IMR-90 (cell line): Measurements from ENCODE around the gene IL23A. TPM values are rescaled to one million over a fixed set of nuclear protein-coding genes. Genes with fewer than 3 reads are reported as not detected.

Experiments used
- ATAC-seq: fragments of 200-7000 bp; cut with Tn5 transposase; 2 replicates; pipeline ENCODE4 v1.9.1; 2020; ENCODE audit warnings: low read depth, mild to moderate bottlenecking, moderate library complexity
- BruUV-seq: library from RNA; stranded (reverse); fragments of 400-500 nt; replicated peaks from 2 replicates; lab custom pipeline; 2021; lab: Mats Ljungman, UMichigan
- CTCF ChIA-PET: fragments of 300-600 bp; formaldehyde crosslinking; extraction: SDS; loops from one replicate; lab custom pipeline; 2021; ENCODE audit warnings: antibody characterized with exemption; lab: Yijun Ruan, JAX
- POLR2A ChIA-PET: fragments of 300-600 bp; sonication (Branson Sonifier 250); formaldehyde crosslinking; loops from one replicate; lab custom pipeline; 2022; ENCODE audit warnings: antibody characterized with exemption; ENCODE audit not compliant: unreplicated experiment; lab: Charles Lee
- DNase-seq: peaks from one replicate; pipeline ENCODE4 v3.0.0; 2013
- H2AFZ ChIP-seq: replicated peaks from 2 replicates; pipeline ENCODE3; 2013; ENCODE audit warnings: low read length, mild to moderate bottlenecking; ENCODE audit not compliant: poor library complexity
- H2AK5ac ChIP-seq: 2 replicates; pipeline ENCODE4 v1.6.1; 2013; ENCODE audit warnings: low read depth, low read length, inconsistent platforms
- H2AK9ac ChIP-seq: replicated peaks from 2 replicates; pipeline ENCODE3; 2013; ENCODE audit warnings: mild to moderate bottlenecking, low read depth, low read length, moderate library complexity; ENCODE audit not compliant: poor library complexity
- H2BK120ac ChIP-seq: 2 replicates; pipeline ENCODE4 v1.6.1; 2013; ENCODE audit warnings: low read depth, low read length, inconsistent platforms
- H2BK15ac ChIP-seq: 3 replicates; pipeline ENCODE4 v1.6.1; 2013; ENCODE audit warnings: low read depth, low read length, inconsistent platforms
- H2BK20ac ChIP-seq: 2 replicates; pipeline ENCODE4 v1.6.1; 2013; ENCODE audit warnings: low read depth, mild to moderate bottlenecking, inconsistent platforms, low read length, moderate library complexity
- H2BK5ac ChIP-seq: 2 replicates; pipeline ENCODE4 v1.6.1; 2013; ENCODE audit warnings: mild to moderate bottlenecking, low read depth, low read length, inconsistent platforms; ENCODE audit not compliant: poor library complexity, severe bottlenecking
- H3K14ac ChIP-seq: replicated peaks from 2 replicates; pipeline ENCODE4 v1.6.1; 2013; ENCODE audit warnings: low read depth, low read length, inconsistent platforms
- H3K18ac ChIP-seq: 2 replicates; pipeline ENCODE4 v1.6.1; 2013; ENCODE audit warnings: low read depth, low read length, control low read depth
- H3K23ac ChIP-seq: 2 replicates; pipeline ENCODE4 v1.6.1; 2013; ENCODE audit warnings: low read depth, low read length, inconsistent platforms
- H3K27ac ChIP-seq: 2 replicates; pipeline ENCODE4 v1.5.1; 2013; ENCODE audit warnings: mild to moderate bottlenecking, control low read depth, low read length; ENCODE audit not compliant: insufficient read depth
- H3K27me3 ChIP-seq: 2 replicates; pipeline ENCODE4 v1.6.1; 2013; ENCODE audit warnings: low read length; ENCODE audit not compliant: control insufficient read depth, insufficient read depth
- H3K36me3 ChIP-seq: 2 replicates; pipeline ENCODE4 v1.6.1; 2013; ENCODE audit warnings: low read length, mixed read lengths; ENCODE audit not compliant: control insufficient read depth, insufficient read depth
- H3K4ac ChIP-seq: 2 replicates; pipeline ENCODE4 v1.6.1; 2013; ENCODE audit warnings: low read depth, low read length, inconsistent platforms
- H3K4me1 ChIP-seq: 2 replicates; pipeline ENCODE4 v1.6.1; 2013; ENCODE audit warnings: low read length, mixed read lengths; ENCODE audit not compliant: control insufficient read depth, insufficient read depth
- H3K4me2 ChIP-seq: 2 replicates; pipeline ENCODE4 v1.6.1; 2013; ENCODE audit warnings: low read depth, mild to moderate bottlenecking, control low read depth, low read length, moderate library complexity
- H3K4me3 ChIP-seq: 2 replicates; pipeline ENCODE4 v1.5.1; 2013; ENCODE audit warnings: low read depth, mild to moderate bottlenecking, control low read depth, low read length, moderate library complexity; ENCODE audit not compliant: insufficient read depth
- H3K56ac ChIP-seq: 2 replicates; pipeline ENCODE4 v1.6.1; 2013; ENCODE audit warnings: low read length, inconsistent platforms; ENCODE audit not compliant: insufficient read depth; ENCODE audit errors: extremely low read depth
- H3K79me1 ChIP-seq, 2 experiments: 2 replicates each; pipeline ENCODE4 v1.6.1; 2013; ENCODE audit warnings: low read length in 2 of 2, inconsistent platforms in 1 of 2, low read depth in 1 of 2
- H3K9ac ChIP-seq: 2 replicates; pipeline ENCODE4 v1.6.1; 2013; ENCODE audit warnings: low read depth, low read length, control low read depth
- H3K9me1 ChIP-seq: 2 replicates; pipeline ENCODE4 v1.6.1; 2013; ENCODE audit warnings: low read length, inconsistent platforms; ENCODE audit not compliant: insufficient read depth
- H3K9me3 ChIP-seq: 2 replicates; pipeline ENCODE4 v1.6.1; 2013; ENCODE audit warnings: low read length; ENCODE audit not compliant: control insufficient read depth, insufficient read depth
- H4K20me1 ChIP-seq: 2 replicates; pipeline ENCODE4 v1.6.1; 2013; ENCODE audit warnings: low read length, inconsistent platforms; ENCODE audit not compliant: insufficient read depth
- H4K5ac ChIP-seq: 2 replicates; pipeline ENCODE4 v1.6.1; 2013; ENCODE audit warnings: mild to moderate bottlenecking, low read depth, low read length, control low read depth
- H4K8ac ChIP-seq, 2 experiments: 2 replicates each; pipeline ENCODE4 v1.6.1; 2013; ENCODE audit warnings: low read depth in 2 of 2, low read length in 2 of 2, control low read depth in 1 of 2, inconsistent platforms in 1 of 2
- H4K91ac ChIP-seq: 2 replicates; pipeline ENCODE4 v1.6.1; 2013; ENCODE audit warnings: low read depth, low read length, inconsistent platforms; ENCODE audit not compliant: insufficient read depth
- BHLHE40 ChIP-seq: fragments of 150-350 bp; IDR thresholded peaks from 2 replicates; pipeline ENCODE4 v1.6.1; 2016; ENCODE audit warnings: mild to moderate bottlenecking, low read depth, low read length
- CEBPB ChIP-seq: IDR thresholded peaks from 2 replicates; pipeline ENCODE4 v1.6.1; 2012; ENCODE audit warnings: low read depth, low read length, improper control_type of control experiment
- CHD1 ChIP-seq: IDR thresholded peaks from 2 replicates; pipeline ENCODE4 v1.6.1; 2012; ENCODE audit warnings: low read depth, low read length, improper control_type of control experiment
- FOS ChIP-seq: fragments of 150-350 bp; IDR thresholded peaks from 2 replicates; pipeline ENCODE4 v1.6.1; 2016; ENCODE audit warnings: low read depth, low read length
- MAFK ChIP-seq: IDR thresholded peaks from 2 replicates; pipeline ENCODE4 v1.6.1; 2012; ENCODE audit warnings: low read depth, low read length, improper control_type of control experiment
- MAZ ChIP-seq: IDR thresholded peaks from 2 replicates; pipeline ENCODE4 v1.6.1; 2012; ENCODE audit warnings: low read depth, mild to moderate bottlenecking, low read length, improper control_type of control experiment, moderate library complexity, borderline replicate concordance
- MXI1 ChIP-seq: IDR thresholded peaks from 2 replicates; pipeline ENCODE4 v1.6.1; 2012; ENCODE audit warnings: low read depth, mild to moderate bottlenecking, low read length, moderate library complexity, borderline replicate concordance
- NFE2L2 ChIP-seq: fragments of 150-350 bp; IDR thresholded peaks from 2 replicates; pipeline ENCODE4 v1.6.1; 2016; ENCODE audit warnings: low read depth, mild to moderate bottlenecking, low read length
- POLR2A ChIP-seq: IDR thresholded peaks from 2 replicates; pipeline ENCODE4 v1.6.1; 2012; ENCODE audit warnings: mild to moderate bottlenecking, low read depth, low read length
- RAD21 ChIP-seq: IDR thresholded peaks from 2 replicates; pipeline ENCODE4 v1.6.1; 2012; ENCODE audit warnings: low read length, improper control_type of control experiment
- RCOR1 ChIP-seq: IDR thresholded peaks from 2 replicates; pipeline ENCODE4 v1.6.1; 2012; ENCODE audit warnings: mild to moderate bottlenecking, low read length, improper control_type of control experiment; ENCODE audit not compliant: insufficient replicate concordance
- RFX5 ChIP-seq: IDR thresholded peaks from 2 replicates; pipeline ENCODE4 v1.8.0; 2012; ENCODE audit warnings: low read depth, mild to moderate bottlenecking, low read length, moderate library complexity
- WGBS, 2 experiments: methylation state at CpG; one replicate each; pipeline versions ENCODE4 v1.1.5 to v1.1.7; 2013; ENCODE audit warnings: missing lambda C conversion rate in 2 of 2; ENCODE audit not compliant: insufficient read length in 1 of 2; ENCODE audit errors: extremely low coverage in 2 of 2; 5-methylcytosine and 5-hydroxymethylcytosine counted together
- dilution Hi-C: fragments of 300-500 bp; cut with HindIII; formaldehyde crosslinking; loops from one replicate; pipeline ENCODE4 v1.14.3; 2018; ENCODE audit warnings: low sequenced_read_pairs; ENCODE audit not compliant: unreplicated experiment
- in situ Hi-C: fragments of 300-500 bp; cut with MboI; formaldehyde crosslinking; loops from 3 replicates; pipeline ENCODE4 v1.14.3; 2019; ENCODE audit warnings: low sequenced_read_pairs, inconsistent platforms, mixed read lengths
- intact Hi-C: fragments of 100-400 bp; cut with micrococcal nuclease; formaldehyde crosslinking; loops from 2 replicates; pipeline ENCODE4 v1.10.0; 2022
- polyA plus RNA-seq, 3 experiments: library from polyadenylated mRNA; depleted of rRNA; stranded (reverse); fragments of >200 nt; gene quantifications; 2 replicates each; pipeline ENCODE4 v1.2.3, GENCODE V29; 2012; ENCODE audit warnings: low replicate concordance in 1 of 3
- total RNA-seq: library from RNA; depleted of rRNA; stranded (reverse); fragments of >200 nt; gene quantifications from 2 replicates; pipeline ENCODE4 v1.2.3, GENCODE V29; 2012
- TF ChIP-seq, protein P1 (sequence below): fragments of 150-350 bp; IDR thresholded peaks from 2 replicates; pipeline ENCODE4 v1.6.1; 2017; ENCODE audit warnings: mild to moderate bottlenecking, antibody characterized with exemption, low read length, low read depth
- TF ChIP-seq, protein P2 (sequence below): conservative IDR thresholded peaks from 2 replicates; pipeline ENCODE4 v1.5.1; 2012; ENCODE audit warnings: mild to moderate bottlenecking, low read depth, low read length, improper control_type of control experiment

Gene IL23A
- total and polyA plus RNA-seq, 2 of the 4 experiments (the other 2 are of a cell fraction), result 0.55 TPM; not detected in 1

DNA sequence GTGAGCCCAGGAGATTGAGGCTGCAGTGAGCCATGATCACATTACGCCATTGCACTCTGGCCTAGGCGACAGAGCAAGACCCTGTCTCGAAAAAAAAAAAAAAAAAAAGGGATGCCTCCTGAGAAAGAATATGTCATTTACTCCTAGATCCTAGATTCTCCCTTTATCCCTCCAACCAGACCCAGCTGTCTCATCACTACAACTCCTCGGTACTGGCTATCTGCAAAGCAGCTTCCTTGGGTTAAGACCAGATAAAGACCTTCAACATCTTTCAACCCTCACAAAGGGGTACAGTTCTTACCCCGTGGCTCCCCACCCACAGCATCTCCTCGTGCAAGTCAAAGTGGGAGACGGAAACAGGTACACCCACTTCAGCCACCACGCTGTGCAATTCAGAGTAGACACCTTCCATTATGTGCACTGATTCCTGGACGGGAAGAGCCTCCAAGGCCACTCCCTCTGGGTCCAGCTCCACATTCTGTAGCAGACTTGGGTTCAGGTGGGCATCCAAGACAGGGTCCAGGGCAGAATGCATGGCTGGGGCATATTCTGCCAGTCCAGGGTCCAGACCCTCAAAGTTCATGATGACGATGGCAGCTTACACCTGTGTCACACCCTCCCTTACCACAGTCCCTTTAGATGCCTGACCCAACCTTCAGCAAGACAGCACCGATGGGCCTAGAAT is 6.0 kb upstream of the IL23A start (continued):
- TF ChIP-seq CHD1, result no peak

GRCh38 chr12:56333197-56333678 is 5.4 kb upstream of the IL23A start:
- WGBS, 2 experiments, result no CpG with 5 or more reads among the region's 8 CpGs
- no peak for TF ChIP-seq CEBPB
- TF ChIP-seq, protein P1, sequence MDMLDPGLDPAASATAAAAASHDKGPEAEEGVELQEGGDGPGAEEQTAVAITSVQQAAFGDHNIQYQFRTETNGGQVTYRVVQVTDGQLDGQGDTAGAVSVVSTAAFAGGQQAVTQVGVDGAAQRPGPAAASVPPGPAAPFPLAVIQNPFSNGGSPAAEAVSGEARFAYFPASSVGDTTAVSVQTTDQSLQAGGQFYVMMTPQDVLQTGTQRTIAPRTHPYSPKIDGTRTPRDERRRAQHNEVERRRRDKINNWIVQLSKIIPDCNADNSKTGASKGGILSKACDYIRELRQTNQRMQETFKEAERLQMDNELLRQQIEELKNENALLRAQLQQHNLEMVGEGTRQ, result no peak
- no peak for TF ChIP-seq MAZ
- no peak for TF ChIP-seq RAD21
- TF ChIP-seq RCOR1, result no peak
- no peak for TF ChIP-seq RFX5
- TF ChIP-seq POLR2A, result no peak
- TF ChIP-seq BHLHE40, result no peak
- no peak for TF ChIP-seq NFE2L2
- no peak for TF ChIP-seq MAFK
- TF ChIP-seq CHD1, result no peak
- TF ChIP-seq, protein P2, sequence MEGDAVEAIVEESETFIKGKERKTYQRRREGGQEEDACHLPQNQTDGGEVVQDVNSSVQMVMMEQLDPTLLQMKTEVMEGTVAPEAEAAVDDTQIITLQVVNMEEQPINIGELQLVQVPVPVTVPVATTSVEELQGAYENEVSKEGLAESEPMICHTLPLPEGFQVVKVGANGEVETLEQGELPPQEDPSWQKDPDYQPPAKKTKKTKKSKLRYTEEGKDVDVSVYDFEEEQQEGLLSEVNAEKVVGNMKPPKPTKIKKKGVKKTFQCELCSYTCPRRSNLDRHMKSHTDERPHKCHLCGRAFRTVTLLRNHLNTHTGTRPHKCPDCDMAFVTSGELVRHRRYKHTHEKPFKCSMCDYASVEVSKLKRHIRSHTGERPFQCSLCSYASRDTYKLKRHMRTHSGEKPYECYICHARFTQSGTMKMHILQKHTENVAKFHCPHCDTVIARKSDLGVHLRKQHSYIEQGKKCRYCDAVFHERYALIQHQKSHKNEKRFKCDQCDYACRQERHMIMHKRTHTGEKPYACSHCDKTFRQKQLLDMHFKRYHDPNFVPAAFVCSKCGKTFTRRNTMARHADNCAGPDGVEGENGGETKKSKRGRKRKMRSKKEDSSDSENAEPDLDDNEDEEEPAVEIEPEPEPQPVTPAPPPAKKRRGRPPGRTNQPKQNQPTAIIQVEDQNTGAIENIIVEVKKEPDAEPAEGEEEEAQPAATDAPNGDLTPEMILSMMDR, result no peak
- TF ChIP-seq FOS, result no peak
- no peak for TF ChIP-seq MXI1

More at GRCh38 chr12:56333197-56333678, 5.4 kb upstream of the IL23A start:
- BruUV-seq, result no TSS peak
- POLR2A ChIA-PET, result interaction anchor here (0.9 to 1.1 kb wide), 2 partner anchors 9 to 18 kb away, joined by 3 to 4 read pairs; partner anchors contain the start of gene CNPY2
- CTCF ChIA-PET, result no interaction called here
- H3K4me3 ChIP-seq, result peak overlapping the region; percentile 56
- dilution Hi-C loops (no loop called here), in situ Hi-C loops (no loop called here), intact Hi-C loops (no loop called here)
- H3K27ac ChIP-seq, result peak overlapping the region; percentile 74
- peak overlapping the region; percentile 74 for H2BK15ac ChIP-seq
- H3K23ac ChIP-seq, result peak overlapping the region; percentile 43
- H2AK5ac ChIP-seq, result peak overlapping the region; percentile 99
- H4K91ac ChIP-seq, result peak overlapping the region; percentile 99
- peak overlapping the region; percentile 73 for H2BK20ac ChIP-seq
- peak overlapping the region; percentile 93 for H3K4me2 ChIP-seq
- H3K36me3 ChIP-seq, result no peaks in the 10 kb centered on the region
- H3K27me3 ChIP-seq, result no peaks in the 10 kb centered on the region
- H4K8ac ChIP-seq, result peak overlapping the region; percentile 99 to 100
- peak overlapping the region; percentile 67 for H3K9ac ChIP-seq
- H4K5ac ChIP-seq, result peak overlapping the region; percentile 98
- H3K79me1 ChIP-seq, result peaks cover 10 to 24% of the 10 kb centered on the region in 2 experiments; a peak in 3 of 4 replicates
- DNase-seq, result no peak
- peak overlapping the region; percentile 100 for H3K4ac ChIP-seq
- peak overlapping the region; percentile 88 for H2AFZ ChIP-seq
- H3K14ac ChIP-seq, result peak overlapping the region; percentile 89
- H3K18ac ChIP-seq, result peak overlapping the region; percentile 81
- peak overlapping the region; percentile 96 for H2AK9ac ChIP-seq
- H3K9me1 ChIP-seq, result peaks cover 10% of the 10 kb centered on the region
- H2BK120ac ChIP-seq, result peak overlapping the region; percentile 78
- no peaks in the 10 kb centered on the region for H4K20me1 ChIP-seq
- no peaks in the 10 kb centered on the region for H3K9me3 ChIP-seq
- peak overlapping the region; percentile 60 for H2BK5ac ChIP-seq
- H3K56ac ChIP-seq, result peak overlapping the region; percentile 88
- peaks cover 5% of the 10 kb centered on the region; the same call in 1 of the 2 replicates for H3K4me1 ChIP-seq
- ATAC-seq, result no peak
